ENCODE data around the gene ANKRD13B.

The ANKRD13B gene

GRCh38 chr17:29628644-29629043 is 35.7 kb downstream of the ANKRD13B start:
- FAIRE-seq (no peak), DNase-seq (ENCODE audit: insufficient read length, low spot score) (no peak)
- no peak for TF ChIP-seq CTCF (IDR thresholded peaks at IDR 0.05; ENCODE audit: insufficient read depth, missing control alignments)

GRCh38 chr17:29629839-29630238 is 36.9 kb downstream of the ANKRD13B start:
- DNase-seq (ENCODE audit: insufficient read length, low spot score), result no peak
- no peak for FAIRE-seq
- no peak for TF ChIP-seq CTCF (IDR thresholded peaks at IDR 0.05; ENCODE audit: insufficient read depth, missing control alignments)

- FAIRE-seq (no peak), DNase-seq (ENCODE audit: insufficient read length, low spot score) (no peak)
- no peak for TF ChIP-seq CTCF (IDR thresholded peaks at IDR 0.05; ENCODE audit: insufficient read depth, missing control alignments)
Observed at GRCh38 chr17:29630630-29631193, 37.8 kb downstream of the ANKRD13B start.

GRCh38 chr17:29633886-29634285 is 41.0 kb downstream of the ANKRD13B start:
- no peak for DNase-seq (ENCODE audit: insufficient read length, low spot score)
- no peak for TF ChIP-seq CTCF (IDR thresholded peaks at IDR 0.05; ENCODE audit: insufficient read depth, missing control alignments)
- no peak for FAIRE-seq

- no peak for TF ChIP-seq CTCF (IDR thresholded peaks at IDR 0.05; ENCODE audit: insufficient read depth, missing control alignments)
- no peak for DNase-seq (ENCODE audit: insufficient read length, low spot score)
- no peak for FAIRE-seq
Observed at GRCh38 chr17:29640413-29640812, 47.5 kb downstream of the ANKRD13B start.

GRCh38 chr17:29640981-29641642 is 48.2 kb downstream of the ANKRD13B start:
- no peak for FAIRE-seq
- DNase-seq (ENCODE audit: insufficient read length, low spot score), result no peak
- no peak for TF ChIP-seq CTCF (IDR thresholded peaks at IDR 0.05; ENCODE audit: insufficient read depth, missing control alignments)

- no peak for TF ChIP-seq CTCF (IDR thresholded peaks at IDR 0.05; ENCODE audit: insufficient read depth, missing control alignments)
- FAIRE-seq (no peak), DNase-seq (ENCODE audit: insufficient read length, low spot score) (no peak)
Observed at GRCh38 chr17:29642171-29642611, 49.3 kb downstream of the ANKRD13B start.
